NCI-H345 treated with DMSO at 0.1 percent for 48 hours (cell line): ENCODE measurements around the gene TXNRD3.
"Not testable (repeated sequence)": the region's sequence is repeated elsewhere in the genome, so short reads cannot be mapped to it uniquely, and the experiment has no call there.

Source experiments
- DNase-seq: peaks from one replicate; lab custom pipeline; 2025; ENCODE audit not compliant: unreplicated experiment; lab: John Stamatoyannopoulos, UW

Gene TXNRD3

DNA sequence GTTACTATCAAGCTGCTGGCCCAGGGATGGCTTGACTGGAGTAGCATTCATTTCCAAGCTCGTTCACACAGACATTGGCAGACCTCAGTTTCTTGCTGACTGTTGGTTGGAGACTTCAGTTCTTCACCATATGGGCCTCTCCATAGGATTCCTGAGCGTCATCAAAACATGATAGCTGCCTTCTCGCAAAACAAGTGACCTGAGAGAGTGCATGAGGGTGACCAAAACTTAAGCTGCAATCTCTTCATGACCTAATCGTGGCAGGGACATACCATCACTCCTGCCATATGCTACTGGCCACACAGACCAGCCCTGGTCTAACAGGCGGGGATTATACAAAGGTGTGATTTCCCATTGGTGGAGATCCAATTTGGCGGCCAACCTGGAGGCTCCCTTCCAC lies 50.2 kb downstream of the TXNRD3 start:
- no peak for DNase-seq

- DNase-seq: no peak
Observed at GRCh38 chr3:126599101-126599500, 55.8 kb downstream of the TXNRD3 start.

DNA sequence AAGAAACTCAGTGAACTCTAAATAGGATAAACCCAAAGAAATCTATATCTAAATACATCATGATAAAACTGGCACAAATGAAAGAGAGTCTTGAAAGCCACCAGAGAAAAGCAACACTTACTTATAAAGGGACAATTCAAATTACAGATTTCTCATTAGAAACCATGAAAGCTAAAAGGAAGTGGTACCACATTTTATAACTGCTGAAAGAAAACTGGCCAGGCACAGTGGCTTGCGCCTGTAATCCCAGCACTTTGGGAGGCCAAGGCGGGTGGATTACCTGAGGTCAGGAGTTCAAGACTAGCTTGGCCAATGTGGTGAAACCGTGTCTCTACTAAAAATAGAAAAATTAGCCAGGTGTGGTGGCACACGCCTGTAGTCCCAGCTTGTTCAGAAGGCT lies 59.4 kb downstream of the TXNRD3 start:
- not testable (repeated sequence) for DNase-seq

DNA sequence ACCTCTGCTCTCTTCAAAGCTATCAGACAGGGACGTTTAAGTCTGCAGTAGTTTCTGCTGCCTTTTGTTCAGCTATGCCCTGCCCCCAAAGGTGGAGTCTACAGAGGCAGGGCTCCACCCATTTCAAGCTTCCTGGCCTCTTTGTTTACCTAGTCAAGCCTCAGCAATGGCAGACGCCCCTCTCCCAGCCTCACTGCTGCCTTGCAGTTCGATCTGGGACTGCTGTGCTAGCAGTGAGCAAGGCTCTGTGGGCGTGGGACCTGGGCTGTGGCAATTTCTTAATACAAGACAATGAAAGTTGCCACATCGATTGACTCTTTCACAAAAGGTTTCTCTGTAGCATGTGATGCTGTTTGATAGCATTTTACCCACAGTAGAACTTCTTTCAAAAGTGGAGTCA lies 63.4 kb downstream of the TXNRD3 start:
- DNase-seq: not testable (repeated sequence)

DNA sequence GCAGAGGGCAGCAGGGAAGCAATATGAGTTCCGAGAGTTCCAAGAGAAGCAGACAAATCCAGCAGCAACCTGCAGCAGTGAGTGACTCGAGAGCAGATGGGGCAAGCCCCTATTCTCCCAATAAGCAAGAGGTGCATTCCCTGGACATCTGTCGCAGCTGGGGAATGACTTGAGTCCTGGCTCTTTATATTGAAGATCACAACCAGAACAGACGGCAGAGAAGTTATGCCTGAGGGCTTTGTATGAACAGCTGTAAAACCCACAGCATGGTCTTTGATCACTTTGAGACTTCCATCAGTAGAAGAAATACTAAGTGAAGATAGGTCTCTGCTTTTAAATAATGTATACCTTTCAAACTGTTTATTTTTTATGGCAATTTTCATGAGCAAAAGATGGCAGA lies 72.6 kb downstream of the TXNRD3 start:
- no peak for DNase-seq

DNA sequence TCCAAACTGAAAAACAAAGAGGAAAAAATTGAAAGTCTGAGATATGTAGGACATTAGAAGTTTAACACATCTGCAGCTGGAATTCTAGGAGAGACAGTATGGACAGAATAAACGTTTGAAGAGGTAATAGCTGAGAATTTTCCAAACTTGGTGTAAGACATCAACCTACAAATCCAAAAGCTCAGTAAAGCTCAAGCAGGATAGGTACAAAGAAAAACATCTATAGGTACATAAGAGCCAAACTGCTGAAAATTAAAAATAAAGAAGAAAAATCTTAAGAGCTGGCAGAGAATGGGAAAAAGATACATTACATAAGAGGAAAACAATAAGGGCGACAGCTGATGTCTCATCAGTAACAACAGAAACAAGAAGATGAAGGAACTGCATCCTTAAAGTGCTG lies 73.4 kb downstream of the TXNRD3 start:
- DNase-seq: no peak

- DNase-seq: no peak
Observed at GRCh38 chr3:126580746-126581145, 74.2 kb downstream of the TXNRD3 start.

- no peak for DNase-seq
Observed at GRCh38 chr3:126578702-126579101, 76.2 kb downstream of the TXNRD3 start.

DNA sequence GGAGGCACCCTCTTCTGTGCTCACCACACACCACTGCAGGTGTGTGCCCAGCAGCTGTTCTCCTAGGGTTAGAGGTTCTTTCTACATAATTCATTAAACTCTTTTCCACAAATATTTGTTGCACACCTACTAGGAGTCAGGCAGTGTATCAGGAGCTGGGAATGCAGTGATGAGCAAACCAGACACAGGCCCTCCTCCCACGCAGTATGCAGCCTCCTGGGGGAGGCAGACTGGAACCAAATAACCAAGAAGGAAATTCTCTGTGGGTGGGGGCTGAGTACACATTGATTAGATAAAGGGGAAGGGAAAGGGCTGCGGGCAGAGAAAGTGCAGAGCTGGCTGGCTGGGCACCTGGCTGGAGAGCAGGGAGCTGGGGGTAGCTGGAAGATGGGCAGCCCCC lies 77.7 kb downstream of the TXNRD3 start:
- no peak for DNase-seq

DNA sequence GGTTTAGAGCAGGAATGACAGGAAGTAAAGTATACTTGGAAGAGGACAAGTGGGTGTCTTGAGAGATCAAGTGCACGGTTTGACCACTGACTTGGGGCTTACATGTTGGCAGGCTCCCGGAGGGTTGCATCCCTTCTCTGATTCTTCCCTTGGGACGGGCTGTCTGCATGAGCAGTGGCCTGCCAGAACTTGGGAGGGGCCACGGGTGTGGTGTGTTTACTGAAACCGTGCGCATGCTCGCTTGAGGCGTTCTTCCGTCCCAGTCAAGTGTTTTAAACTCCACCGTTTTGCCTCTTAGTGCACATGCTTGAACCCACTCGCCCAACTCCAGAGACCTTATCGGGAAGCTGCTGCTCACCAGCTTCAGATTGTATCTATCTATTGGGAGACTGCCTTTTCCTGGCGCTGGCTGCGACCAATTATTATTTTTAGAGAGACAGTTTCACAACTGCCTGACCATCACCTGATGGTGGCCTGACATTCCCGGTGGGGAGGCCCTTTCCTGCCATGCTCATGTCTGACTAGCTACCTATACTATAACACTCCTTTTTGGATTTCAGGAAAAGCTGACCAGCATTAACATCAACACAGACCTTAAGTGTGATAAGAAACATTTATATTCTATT lies 81.3 kb downstream of the TXNRD3 start:
- no peak for DNase-seq

GRCh38 chr3:126571078-126571477 lies 83.8 kb downstream of the TXNRD3 start:
- no peak for DNase-seq

GRCh38 chr3:126570103-126570541 lies 84.8 kb downstream of the TXNRD3 start:
- DNase-seq: no peak

DNA sequence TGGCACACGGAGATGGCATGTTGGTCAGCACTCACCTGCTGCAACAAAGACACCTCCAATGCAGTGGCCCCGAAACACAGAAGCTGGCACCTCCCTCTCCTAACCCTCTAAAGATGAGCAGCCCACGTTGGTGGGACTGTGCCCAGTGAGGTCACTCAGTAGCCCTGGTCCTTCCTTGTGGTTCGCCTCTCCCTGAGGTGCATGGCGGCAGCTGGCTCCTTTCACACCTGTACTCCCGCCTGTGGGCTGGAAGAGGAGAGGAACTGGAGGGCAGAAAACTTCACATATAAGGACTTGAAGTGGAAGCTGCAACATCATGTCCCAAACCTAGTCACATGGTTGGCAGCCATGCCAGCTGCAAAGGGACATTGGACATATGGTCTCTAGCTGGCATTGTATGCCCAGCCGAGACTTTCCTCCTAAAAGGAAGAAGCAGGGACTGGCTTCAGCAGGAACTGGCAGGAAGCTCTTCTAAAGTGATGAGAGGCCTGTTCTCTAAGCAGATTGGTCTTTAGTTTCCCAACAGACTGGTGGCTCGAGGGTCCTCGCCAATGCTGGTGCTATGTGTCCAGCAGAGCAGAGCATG lies 85.4 kb downstream of the TXNRD3 start:
- no peak for DNase-seq

DNA sequence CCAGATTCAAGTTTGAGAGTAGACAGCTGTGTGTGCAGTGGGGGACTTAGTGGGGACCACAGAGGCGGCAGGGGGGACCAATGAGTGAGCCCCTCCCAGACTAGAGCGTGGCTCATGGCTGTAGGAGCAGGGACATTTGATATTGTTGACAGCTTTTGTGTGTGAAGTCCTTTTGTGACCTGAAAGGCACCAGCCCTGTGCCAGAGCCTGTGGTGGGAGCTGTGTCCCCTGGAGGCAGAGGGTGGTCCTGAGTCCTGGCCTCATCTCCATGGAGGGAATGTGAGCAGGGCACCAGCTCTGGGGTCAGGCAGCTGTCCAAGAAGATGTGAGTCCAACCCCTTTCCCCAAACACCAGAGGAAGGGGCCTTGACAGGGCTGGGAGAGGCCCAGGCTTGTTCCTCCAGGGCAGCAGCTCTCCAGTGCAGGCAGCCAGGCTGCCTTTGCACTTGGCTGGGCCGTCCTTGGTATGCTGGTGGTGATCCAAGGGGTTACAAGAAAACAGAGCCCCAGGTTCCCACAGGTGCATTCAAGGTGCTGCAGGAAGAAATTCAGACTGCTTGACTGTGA lies 86.1 kb downstream of the TXNRD3 start:
- DNase-seq: no peak

GRCh38 chr3:126567696-126568438 lies 87.1 kb downstream of the TXNRD3 start:
- no peak for DNase-seq

- no peak for DNase-seq
Observed at GRCh38 chr3:126562737-126563276, 92.1 kb downstream of the TXNRD3 start.

GRCh38 chr3:126558336-126559071 lies 96.4 kb downstream of the TXNRD3 start, which contains the start of gene C3orf22:
Gene C3orf22, minus strand, starts transcription at chr3:126558932. Its CDS starts 5,542 bp downstream, at chr3:126553390.
- no peak for DNase-seq

DNA sequence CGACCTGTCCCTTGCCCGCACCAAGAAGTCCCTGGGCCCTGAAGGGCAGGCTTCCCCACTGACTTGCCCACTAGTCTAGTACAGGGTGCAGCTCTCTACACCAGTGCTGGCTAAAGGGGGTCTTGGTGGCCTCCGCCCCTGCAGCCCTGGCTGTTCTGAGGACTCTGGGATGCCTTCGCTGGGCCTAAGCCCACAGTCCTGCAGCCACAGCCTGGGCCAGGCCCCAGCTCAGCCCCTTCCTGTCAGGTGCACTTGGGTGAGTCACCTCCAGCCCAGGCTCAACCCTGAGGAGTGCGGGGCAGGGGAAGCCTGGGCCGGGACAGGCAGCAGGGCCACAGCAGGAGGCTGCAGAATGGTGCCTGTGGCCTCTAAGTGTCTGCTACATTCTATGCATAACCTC lies 97.2 kb downstream of the TXNRD3 start:
- no peak for DNase-seq

DNA sequence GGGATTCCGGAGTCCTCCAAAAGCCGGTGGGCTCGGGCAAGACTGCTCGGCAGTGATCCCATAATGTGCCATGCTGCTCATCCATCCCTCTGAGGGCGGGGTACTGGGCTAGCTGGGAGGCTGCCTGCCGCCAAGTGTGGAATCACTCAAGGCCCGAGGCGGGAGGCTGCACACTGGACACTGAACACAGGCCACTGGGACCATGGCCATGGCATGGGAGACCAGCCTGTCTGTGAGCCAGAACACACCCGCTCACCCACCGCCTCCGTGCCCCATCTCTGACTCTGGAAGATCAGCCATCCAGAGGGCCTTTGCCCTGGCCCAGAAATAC lies 97.5 kb downstream of the TXNRD3 start:
- DNase-seq: no peak
